ENCODE results near the gene WNT2B.
A peak's percentile ranks its signal among the peaks of the same experiment; 100 is the strongest.
"Not testable (repeated sequence)": the region's sequence is repeated elsewhere in the genome, so short reads cannot be mapped to it uniquely, and the experiment has no call there.

WNT2B gene

DNA sequence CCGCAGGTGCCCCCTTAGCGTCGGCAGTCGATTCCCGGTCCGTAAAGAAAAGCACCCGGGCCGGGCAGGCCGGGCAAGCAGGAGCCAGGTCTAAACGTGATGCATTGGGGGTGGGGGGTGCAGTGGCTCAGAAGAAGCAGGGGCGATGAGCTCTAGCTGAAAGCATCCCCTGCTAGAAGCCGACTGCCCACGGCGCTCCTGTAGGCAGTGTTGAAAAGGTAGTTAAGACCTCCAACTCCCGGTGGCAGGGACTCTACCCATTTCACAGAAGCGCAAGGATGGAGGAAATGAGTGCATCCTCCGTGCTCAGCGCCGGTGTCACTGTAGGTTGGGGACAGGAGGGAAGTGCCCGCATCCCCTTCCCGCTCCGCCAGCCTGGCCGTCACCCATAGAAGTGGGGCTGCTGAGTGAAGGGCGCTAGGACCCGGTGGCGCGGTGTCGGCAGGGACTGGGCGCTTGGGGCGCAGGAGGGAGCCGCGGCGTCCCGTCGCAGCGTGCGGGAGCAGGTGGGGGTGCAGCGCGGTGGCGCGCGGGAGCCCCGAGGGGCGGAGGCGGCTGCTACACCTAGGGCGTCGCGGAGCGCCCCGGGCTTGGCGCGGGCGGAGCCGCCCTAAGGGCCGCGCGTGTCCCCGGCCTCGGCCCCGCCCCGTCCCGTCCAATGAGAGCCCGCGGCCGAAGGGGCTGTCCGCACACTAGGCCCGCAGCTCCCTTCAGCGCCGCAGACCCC, at the start of gene WNT2B:
Gene WNT2B, plus strand, starts transcription at position 688 of the 727 bp plus-strand sequence. CDS start 298 bp downstream, outside the sequence.
- DNase-seq (ENCODE audit: low read depth in 2 of 2), result peak; percentile 13 to 35

GRCh38 chr1:112460615-112461014, 48.1 kb upstream of the WNT2B start:
- DNase-seq (ENCODE audit: low read depth in 2 of 2), result no peak

- no peak for DNase-seq (ENCODE audit: low read depth in 2 of 2)
Observed at GRCh38 chr1:112461200-112461871, 47.4 kb upstream of the WNT2B start.

DNA sequence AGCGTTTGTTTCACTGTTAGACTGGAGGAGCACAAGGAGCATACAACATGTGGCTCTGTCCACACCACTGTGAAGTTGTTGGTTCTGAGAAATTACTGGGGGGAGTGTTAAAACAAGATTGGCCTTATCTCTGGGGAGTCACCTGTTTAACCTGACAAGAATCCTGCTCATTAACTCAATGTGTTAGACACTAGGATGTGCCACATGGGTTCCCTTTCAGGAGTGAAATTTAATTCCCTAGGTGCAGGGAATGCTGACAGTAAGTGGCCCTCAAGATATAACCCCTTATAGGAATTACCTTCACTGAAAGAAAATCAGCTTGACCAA, 45.8 kb upstream of the WNT2B start:
- no peak for DNase-seq (ENCODE audit: low read depth in 2 of 2)

- DNase-seq (ENCODE audit: low read depth in 2 of 2), result no peak
Observed at GRCh38 chr1:112464501-112464900, 44.3 kb upstream of the WNT2B start.

DNA sequence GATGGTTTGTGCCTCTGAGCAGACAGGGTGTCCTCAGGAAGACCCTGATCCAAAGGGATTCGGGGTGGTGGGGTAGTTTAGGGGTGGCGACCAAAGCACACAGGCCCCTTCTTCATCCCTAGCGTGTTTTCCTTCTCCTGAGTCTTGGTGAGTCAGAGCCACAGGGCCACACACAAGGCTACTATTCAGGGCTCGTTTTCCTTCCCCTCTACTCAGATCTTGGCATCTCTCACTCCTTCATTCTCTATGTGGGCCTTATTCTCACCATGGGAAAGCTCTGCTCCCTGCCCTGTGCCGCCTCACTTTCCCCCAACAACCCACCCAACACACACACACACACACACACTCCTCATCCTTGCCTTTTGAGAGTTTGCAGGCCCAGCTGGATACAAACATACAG, 43.6 kb upstream of the WNT2B start:
- DNase-seq (ENCODE audit: low read depth in 2 of 2), result no peak

DNA sequence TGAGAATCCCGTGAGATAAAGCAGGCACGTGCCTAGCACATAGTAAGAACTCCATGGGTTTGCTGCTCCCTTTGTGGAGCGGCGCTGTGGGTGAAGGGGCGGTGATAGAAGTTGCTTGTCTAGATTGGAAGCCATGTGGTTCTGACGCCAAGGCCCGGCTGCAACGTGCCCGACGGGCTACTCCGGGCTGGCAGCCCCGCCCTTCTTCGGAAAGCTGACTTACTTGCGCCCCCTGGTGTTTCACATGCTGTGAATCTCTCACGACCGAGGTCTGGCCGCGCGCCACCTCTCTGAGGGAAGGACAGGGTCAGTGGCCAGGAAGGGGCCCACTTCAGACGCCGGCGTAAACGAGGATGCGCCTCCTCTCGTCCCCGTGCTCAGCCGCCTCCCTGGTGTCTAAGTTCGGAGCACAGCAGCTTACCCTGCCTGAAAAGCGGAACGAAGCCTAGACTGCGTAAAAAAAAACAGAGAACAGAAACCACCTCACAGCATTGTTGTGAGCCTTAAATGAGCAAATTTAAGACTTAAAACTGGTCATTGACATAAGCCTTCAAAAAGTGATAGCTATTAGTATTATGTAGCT, 42.6 kb upstream of the WNT2B start:
- DNase-seq (ENCODE audit: low read depth in 2 of 2), result peak; percentile 74 to 76

DNA sequence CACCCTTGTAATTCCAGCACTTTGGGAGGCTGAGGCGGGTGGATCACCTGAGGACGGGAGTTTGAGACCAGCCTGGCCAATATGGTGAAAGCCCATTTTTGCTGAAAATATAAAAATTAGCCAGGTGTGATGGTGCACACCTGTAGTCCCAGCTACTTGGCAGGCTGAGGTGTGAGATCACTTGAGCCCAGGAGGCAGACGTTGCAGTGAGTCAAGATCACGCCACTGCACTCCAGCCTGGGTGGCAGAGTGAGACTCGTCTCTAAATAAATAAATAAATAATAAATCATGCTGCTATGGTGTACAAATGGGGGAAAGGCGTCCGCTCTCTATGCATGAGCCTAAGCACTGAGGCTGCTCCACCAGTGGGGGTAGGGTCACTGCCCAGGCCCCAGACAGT, 38.4 kb upstream of the WNT2B start:
- DNase-seq (ENCODE audit: low read depth in 2 of 2), result not testable (repeated sequence)

GRCh38 chr1:112470966-112471365, 37.8 kb upstream of the WNT2B start:
- DNase-seq (ENCODE audit: low read depth in 2 of 2), result no peak

DNA sequence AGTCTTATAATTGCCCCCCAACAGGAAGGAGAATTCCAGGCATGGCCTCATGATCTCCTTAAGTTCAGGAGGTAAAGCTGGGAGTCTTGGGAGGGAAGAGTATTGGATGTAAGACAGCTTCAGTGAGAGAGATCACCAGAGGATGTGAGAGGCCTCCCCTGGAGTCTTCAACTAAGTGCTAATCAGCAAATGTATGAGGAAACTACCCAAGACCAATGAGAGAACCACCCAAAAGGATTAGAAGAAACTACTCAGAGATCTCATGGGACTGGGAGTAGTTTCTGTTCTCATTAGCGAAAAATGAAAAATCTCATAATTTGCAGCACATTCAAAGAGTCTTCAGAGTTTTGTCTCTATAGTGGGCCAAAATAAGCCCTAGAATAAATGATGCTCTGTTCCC, 36.6 kb upstream of the WNT2B start:
- no peak for DNase-seq (ENCODE audit: low read depth in 2 of 2)

DNA sequence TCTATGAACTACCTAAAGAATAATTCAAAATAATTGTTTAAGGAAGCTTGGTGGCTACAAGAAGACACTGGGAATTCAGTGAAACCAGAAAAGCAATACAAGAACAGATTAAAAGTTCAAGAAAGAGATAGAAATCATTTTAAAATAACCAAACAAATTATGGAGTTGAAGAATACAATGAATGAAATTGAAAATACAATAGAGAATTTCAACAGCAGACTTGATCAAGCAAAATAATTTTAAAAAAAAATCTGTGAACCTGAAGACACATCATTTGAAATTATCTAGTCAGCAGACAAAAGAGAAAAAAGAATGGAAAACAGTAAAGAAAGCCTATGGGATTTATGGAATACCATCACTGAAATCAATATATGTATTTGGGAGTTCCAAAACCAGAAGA, 31.2 kb upstream of the WNT2B start:
- DNase-seq (ENCODE audit: low read depth in 2 of 2), result no peak

DNA sequence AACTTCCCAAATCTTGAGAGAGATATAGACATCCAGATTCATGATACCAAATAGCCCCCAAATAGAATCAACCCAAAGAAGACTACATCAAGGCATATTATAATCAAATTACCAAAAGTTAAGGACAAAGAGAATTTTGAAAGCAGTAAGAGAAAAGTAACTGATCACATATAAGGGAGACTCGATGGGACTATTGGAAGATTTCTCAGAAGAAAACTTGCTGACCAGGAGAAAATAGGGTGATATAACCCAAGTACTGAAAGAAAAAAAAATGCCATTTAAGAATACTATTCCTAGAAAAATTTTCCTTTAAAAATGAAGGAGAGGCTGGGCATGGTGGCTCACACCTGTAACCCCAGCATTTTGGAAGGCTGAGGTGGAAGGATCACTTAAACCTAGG, 30.5 kb upstream of the WNT2B start:
- no peak for DNase-seq (ENCODE audit: low read depth in 2 of 2)

DNA sequence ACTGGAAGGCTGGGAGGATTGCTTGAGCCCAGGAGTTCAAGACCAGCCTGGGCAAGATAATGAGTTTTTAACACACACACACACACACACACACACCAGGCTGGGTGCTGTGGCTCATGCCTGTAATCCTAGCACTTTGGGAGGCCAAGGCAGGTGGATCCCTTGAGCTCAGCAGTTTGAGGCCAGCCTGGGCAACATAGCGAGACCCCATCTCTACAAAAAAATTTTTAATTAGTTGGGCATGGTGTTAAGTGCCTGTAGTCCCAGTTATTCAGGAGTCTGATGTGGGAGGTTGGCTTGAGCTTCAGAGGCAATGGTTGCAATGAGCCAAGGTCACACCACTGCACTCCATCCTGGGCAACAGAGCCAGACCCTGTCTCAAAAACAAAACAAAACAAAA, 22.7 kb upstream of the WNT2B start:
- DNase-seq (ENCODE audit: low read depth in 2 of 2), result not testable (repeated sequence)

- not testable (repeated sequence) for DNase-seq (ENCODE audit: low read depth in 2 of 2)
Observed at GRCh38 chr1:112487686-112488085, 21.1 kb upstream of the WNT2B start.

GRCh38 chr1:112488141-112488540, 20.6 kb upstream of the WNT2B start:
- no peak for DNase-seq (ENCODE audit: low read depth in 2 of 2)

DNA sequence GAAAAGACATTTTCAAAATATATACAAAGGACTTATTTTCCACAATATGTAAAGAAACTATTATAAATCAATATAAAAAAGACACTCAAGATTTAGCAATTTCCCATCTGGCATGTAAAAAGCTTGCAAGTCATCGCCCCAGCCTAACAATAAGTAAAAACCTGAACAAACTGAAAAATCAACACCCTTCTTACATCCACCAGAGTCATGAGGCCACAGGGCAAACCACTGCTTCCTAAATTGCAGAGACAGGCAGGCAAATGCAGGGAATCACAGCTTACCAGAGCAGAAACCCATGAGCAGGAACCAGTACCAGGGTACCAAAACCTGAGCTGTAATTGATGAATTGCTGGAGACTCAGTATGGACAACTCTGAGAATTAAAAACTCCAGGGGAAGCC, 16.7 kb upstream of the WNT2B start:
- DNase-seq (ENCODE audit: low read depth in 2 of 2), result no peak

- no peak for DNase-seq (ENCODE audit: low read depth in 2 of 2)
Observed at GRCh38 chr1:112493351-112493750, 15.4 kb upstream of the WNT2B start.

GRCh38 chr1:112496290-112496689, 12.5 kb upstream of the WNT2B start:
- DNase-seq (ENCODE audit: low read depth in 2 of 2), result no peak

- peak in 1 of 2 donors; percentile 36 for DNase-seq (ENCODE audit: low read depth in 2 of 2)
Observed at GRCh38 chr1:112501810-112502641, 6.7 kb upstream of the WNT2B start.

DNA sequence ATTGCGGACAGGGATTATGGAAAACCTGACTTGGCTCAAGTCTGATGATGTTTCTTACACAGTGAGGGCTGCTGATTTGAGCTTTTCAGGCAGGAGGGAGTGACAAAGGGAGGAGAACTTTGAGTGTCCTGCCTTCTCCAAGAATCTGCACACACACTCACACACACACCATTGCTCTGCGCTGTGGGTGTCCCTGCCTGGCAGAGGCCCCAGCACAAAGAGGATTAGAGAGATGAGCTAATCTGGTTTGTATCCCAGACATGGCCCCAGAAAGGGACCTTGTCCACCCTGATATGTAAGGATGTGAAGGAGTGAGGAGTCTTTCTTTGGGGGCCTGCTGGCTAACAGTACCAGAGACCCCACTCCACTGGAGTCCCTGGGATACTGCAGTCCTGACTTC, 5.9 kb upstream of the WNT2B start:
- DNase-seq (ENCODE audit: low read depth in 2 of 2), result no peak

DNA sequence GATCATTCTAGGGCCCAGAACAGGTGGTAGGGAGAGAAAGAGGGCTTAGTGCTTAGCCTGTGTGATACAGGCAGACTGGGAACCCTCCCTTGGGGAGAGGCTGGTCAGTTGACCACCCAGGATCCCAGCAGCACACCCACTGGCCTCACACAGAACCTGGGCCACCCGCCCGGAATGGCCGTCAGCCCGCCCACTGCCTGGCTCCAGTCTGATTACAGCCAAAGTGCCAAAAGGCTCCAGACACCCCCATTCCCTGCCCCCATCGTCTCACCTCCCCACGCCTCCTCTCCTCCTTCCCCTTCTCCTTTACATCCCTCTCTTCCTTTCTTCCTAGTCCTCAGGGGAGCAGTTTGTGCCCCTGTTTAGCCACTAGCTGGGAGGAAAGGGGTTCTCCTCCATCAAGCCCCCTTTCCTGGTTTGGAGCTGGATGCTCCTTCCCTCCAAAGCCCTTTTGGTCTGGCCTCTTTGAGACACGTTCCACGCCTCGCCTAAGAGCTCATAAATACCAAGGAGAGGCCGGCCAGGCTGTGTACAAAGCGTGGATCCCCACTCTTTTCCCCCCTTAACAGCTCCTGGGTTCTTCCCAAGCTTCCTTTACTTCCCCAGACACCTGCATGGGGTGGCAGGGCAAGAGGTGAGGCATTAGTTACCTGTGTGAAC, 4.6 kb upstream of the WNT2B start:
- DNase-seq (ENCODE audit: low read depth in 2 of 2), result no peak
